ENCODE measurements around the gene KL.

Gene KL

DNA sequence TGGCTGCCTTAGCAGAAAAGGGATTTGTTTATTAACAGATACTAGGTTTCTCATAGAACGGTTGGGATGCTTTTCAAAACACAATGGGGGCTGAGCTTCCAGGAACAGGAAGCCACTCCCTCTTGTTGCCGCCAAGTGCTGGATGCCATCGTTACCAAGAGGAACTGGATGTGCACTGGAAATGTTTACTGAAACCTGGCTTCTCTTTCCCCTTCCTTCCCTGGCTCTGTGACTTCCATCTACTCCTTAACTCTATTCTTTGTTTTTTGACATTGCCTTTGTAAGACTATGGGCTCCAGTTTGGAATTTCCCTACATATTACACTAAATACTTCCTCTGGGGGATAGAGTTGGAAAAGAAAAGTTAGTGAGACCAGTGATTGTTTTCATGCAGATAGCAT, 11.7 kb upstream of the KL start:
- DNase-seq (ENCODE audit: low spot score): no peak

- DNase-seq (ENCODE audit: low spot score): no peak
Observed at GRCh38 chr13:33006134-33006533, 10.1 kb upstream of the KL start.

GRCh38 chr13:33006638-33007037, 9.6 kb upstream of the KL start:
- DNase-seq (ENCODE audit: low spot score): no peak

DNA sequence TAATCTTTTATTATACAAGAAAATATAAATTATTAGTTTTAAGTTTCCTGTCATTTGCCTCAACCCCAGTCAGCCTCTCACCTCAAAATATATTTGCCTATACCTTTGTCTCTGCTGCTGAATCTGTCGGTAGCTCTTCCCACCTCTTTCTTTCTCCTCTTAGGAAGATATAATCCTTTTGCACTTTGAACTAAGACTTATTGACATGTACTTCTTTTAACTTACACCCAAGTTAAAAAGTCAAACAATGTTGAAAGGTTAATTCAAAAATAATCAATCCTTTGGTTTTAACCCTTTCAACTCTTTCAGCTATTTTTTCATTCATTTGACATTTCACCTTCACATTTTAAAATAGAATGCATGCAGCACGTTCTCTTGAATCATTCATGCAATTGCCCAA, 9.0 kb upstream of the KL start:
- no peak for DNase-seq (ENCODE audit: low spot score)

DNA sequence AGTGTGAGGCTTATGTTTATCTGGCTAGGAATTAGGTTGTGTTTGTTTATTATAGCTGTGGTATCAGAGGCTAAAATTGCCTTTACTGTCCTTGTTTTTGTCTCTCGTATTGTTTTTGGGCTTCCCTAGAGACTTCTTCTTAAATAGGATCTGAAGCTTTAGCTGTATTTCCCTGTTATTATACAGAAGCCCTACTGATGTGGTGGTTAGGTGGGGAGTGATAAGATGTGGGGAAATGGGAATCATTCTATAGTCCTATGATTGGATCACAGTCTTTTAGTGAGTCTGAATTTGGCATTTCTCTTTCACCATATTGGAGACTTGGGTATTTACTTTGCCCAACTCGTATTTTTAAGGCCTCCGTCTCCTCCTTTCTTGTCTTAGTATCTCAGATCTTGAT, 8.3 kb upstream of the KL start:
- DNase-seq (ENCODE audit: low spot score): no peak

DNA sequence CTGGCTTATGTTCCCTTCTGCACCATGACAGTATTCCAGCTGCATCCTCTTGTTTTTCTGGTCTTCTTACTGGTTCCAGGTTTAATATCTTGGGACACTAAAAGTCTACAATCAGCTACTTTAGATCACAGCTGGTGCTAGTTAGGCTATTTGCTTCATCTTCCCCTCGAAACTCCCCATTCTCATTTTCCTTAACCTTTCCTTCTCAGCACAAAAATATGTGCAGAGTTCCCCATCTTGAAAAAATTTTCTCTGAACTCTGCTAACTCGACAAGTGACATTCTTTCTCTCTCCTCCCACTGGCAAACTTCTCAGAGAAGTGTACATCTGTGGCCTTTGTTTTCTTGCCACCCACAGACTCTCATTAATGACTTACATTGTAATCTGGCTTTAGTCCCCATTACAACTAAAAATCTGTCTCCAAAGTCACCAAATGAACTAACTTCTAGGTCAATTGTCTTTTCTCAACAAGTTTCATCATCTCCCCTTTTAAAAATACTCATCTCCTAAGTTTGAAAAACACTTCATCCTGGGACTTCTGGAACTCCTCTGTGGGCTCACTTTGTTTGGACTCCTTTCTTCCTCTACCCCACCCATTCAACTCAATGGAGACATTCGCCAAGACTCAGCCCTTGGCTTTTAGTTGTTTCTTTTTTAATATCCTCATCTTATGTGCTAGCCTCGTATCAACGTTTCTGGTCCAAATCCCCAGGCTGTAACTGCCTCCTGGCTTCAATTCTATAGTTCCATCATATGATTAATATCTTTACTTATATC, 7.1 kb upstream of the KL start:
- DNase-seq (ENCODE audit: low spot score): no peak

DNA sequence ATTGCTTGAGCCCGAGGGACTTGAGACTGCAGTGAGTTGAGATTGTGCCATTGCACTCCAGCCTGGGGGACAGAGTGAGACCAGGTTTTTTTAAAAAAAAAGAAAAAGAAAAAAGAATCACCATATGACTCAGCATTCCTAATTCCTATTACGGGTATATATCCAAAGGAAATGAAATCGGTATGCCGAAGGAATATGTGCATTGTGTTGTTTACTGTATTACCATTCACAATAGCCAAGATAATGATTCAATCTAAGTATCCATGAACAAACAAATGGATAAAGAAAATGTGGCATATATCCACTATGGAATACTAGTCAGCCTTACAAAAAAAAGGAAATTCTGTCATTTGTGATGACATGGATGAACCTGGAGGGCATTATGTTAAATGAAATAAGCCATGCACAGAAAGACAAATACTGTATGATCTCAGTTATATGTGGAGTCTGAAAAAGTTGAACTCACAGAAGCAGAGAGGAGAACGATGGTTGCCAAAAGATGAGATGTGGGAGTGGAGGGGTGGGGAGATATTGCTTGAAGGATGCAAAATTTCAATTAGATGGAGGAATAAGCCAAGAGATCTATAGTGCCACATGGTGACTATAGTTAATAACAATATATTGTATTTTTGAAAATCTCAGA, 4.3 kb upstream of the KL start:
- no peak for DNase-seq (ENCODE audit: low spot score)

- DNase-seq (ENCODE audit: low spot score): no peak
Observed at GRCh38 chr13:33014291-33014690, 1.9 kb upstream of the KL start.

DNA sequence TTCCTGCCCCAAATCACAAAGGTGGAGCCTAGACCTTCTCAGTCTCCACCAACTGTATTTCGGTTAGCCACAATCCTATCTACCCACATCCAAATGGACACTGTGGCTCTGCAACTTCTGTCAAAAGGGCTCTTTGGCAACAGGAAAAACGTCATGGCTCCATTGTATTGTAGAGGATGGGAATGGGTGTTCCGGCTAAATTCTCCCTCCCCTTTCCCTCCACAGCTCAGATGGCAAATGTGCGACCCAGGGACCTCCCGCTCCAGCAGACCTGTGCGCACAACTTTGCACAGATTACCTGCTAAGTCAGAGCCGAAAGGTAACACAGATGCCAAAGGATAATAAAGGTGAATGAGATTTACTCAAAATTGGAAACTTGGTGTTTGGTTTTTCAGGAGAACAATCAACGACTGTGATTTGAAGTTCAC, 968 bp upstream of the KL start:
- DNase-seq (ENCODE audit: low spot score): no peak

DNA sequence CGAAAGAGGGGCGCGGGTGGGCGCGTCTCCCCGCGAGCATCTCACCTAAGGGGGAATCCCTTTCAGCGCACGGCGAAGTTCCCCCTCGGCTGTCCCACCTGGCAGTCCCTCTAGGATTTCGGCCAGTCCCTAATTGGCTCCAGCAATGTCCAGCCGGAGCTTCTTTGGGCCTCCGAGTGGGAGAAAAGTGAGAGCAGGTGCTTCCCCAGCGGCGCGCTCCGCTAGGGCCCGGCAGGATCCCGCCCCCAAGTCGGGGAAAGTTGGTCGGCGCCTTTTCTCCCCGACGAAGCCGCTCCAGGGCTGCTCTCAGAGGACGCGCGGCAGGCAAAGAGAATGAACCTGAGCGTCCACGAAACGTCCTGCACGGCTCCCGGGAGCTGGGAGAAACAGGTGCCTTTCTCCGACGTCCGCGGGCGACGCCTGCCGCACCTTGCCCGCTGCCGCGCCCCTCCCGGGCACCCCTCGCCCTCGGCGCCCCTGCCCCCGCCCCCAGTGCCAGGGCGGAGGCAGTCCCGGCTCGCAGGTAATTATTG, 366 bp upstream of the KL start:
- DNase-seq (ENCODE audit: low spot score): no peak

DNA sequence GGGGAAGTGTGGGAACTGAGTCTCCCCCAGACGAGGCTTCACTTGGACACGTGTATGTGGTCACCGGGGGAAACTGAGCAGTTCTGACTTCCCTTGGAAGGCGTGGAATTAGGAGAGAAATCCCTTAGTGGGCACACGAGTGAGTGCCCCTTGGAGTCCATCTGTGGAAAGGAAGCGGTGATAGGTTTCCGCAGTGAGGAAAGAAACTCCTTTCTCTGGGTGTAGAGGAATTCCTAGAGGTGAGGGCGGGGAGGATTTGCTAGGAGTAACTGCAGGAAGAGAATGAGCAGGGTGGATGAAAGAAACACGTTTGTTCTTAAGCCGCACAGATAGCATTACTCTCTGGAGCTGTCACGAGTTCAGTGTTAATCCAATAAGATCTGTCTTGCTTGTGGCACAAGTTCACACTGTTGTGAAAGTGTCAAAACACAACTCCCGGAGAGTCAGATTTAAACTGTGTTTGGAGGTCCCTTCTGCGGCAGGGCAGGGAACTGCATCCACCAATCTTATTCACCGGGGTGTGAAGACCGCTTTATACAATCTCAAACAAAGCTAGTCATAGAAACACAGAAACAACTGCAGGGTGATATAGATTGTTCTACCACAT, 1.2 kb downstream of the KL start:
- peak; percentile 20 for DNase-seq (ENCODE audit: low spot score)

DNA sequence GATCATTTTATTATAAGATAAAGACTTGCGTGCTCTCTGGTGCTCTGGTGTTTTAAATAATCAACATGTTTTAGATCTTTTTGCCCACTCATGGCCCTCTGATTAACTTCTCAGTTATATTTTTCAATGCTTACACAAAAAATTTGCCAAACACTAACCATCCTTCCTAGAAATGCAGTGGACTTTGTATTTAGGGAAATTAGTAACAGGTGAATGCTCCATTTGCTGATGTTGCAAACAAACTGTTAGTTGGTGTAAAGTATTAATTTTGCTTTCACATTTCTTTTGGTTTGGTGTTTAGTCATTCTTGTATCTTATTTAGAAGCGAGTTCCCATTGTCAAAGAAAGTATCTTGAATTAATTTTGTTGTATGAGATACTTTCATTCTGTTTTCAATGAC, 2.7 kb downstream of the KL start:
- no peak for DNase-seq (ENCODE audit: low spot score)

- DNase-seq (ENCODE audit: low spot score): no peak
Observed at GRCh38 chr13:33022986-33023385, 6.8 kb downstream of the KL start.

GRCh38 chr13:33025220-33025744, 9.1 kb downstream of the KL start:
- DNase-seq (ENCODE audit: low spot score): no peak

DNA sequence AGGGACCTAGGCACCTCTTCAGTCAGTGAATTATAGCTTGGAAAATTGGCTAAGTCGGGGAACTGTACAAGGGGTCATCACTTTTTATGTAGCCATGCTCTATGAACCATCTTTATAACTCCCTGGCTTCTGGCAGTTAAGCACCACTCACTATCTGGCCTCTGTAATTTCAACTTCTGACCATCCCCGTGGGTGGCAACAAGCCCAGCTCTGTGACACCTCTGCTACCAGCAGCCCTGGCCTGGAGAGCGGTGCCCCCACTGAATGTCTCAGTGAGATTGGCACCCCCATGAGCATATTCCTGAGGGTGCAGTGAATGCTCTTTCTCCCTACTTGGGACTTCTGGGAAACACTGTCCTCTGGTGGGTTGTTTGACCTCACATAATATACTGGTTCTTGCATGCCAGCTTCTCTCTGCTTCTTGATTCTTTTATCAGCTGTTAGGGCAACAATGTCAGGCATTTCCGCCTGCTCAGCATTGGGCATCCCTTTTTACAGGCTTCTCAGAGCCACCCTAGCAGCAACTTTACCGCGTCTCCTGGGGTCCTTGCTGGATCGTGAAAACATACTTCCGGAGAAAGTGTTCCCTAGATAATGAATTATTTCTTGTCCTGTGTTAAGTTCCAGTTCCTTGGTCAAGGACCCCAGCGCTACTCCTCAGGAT, 10.4 kb downstream of the KL start:
- DNase-seq (ENCODE audit: low spot score): no peak

DNA sequence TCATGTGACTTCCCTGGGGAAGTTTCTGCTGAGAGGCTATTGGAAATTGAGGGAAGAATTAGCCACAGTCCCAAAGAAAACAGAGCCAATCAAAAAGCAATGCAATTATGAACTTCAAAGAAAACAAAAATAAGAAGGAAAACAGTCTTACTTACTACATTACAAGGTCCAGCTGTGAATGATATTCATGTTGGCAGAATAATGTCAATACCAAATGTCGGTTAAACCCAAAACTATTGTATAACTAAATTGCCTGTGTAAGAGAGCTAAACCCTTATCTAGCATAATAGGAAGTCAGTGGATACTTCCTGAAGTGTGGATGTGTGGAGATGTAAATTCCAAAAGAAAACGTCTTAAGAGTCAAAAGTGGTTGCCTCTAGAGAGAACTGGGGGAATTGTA, 12.4 kb downstream of the KL start:
- no peak for DNase-seq (ENCODE audit: low spot score)

- DNase-seq (ENCODE audit: low spot score): no peak
Observed at GRCh38 chr13:33031277-33031676, 15.1 kb downstream of the KL start.

GRCh38 chr13:33032037-33032625, 15.9 kb downstream of the KL start:
- DNase-seq (ENCODE audit: low spot score): no peak

- DNase-seq (ENCODE audit: low spot score): no peak
Observed at GRCh38 chr13:33033051-33033812, 17.0 kb downstream of the KL start.

DNA sequence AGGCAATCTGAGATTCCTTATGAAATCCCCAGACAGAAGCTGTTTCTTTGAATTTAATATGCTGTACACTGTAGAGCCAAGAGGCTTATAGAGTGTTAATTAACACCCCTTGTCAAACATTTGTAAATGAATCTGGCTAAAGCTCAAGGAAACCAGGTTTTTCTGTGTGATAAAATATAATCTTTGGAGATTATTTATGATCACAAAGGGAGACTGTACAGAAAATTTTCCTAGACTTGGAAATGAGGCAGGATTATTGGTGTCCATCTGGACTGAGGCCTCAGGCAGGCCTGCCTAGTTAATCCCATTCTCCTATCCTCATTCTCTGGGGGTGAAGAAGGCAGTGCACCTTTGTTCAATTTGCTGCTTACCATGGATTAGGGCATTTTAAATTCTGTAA, 17.8 kb downstream of the KL start:
- DNase-seq (ENCODE audit: low spot score): no peak

GRCh38 chr13:33034882-33035520, 18.8 kb downstream of the KL start:
- DNase-seq (ENCODE audit: low spot score): no peak
